Measurements from ENCODE around the gene ZFP30.

DNA sequence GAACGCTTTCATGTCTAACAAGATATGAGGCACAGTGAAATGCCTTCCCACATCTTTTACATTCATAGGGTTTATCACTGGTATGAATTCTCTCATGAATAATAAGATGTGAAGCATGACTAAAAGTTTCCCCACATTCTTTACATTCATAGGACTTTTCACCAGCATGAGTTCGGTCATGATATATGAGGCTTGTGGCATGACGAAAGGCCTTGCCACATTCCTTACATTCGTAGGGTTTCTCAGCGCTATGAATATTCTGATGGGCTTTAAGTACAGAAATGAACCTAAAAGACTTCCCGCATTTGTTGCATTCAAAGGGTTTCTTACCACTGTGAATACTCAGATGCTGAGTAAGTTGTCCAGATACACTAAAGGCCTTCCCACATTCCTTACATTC lies 43.0 kb upstream of the ZFP30 start:
- TF ChIP-seq GATA2 (IDR thresholded peaks at IDR 0.05; ENCODE audit: low read depth, low read length) (no peak), GATA3 (IDR thresholded peaks at IDR 0.05; ENCODE audit: low read depth, low read length) (no peak)

All from SH-SY5Y (cell line).